Body of pancreas (tissue), 4 donors: ENCODE measurements around the gene SYCN.

Source experiments
- POLR2A ChIP-seq, 3 donors: fragments of 450-650 bp; IDR thresholded peaks; one replicate each; pipeline ENCODE4 v1.6.1; 2016; ENCODE audit warnings: antibody characterized with exemption in 3 of 3, mild to moderate bottlenecking in 2 of 3
- TF ChIP-seq, protein P1 (sequence below), 7 experiments: fragments of 450-650 bp in 4 of 7; fragments of 200-600 bp in 3 of 7; sonication (generic) in 3 of 7; IDR thresholded peaks; one replicate each; pipeline ENCODE4 v1.5.1; 2016 to 2019; ENCODE audit warnings: antibody characterized with exemption in 7 of 7

DNA sequence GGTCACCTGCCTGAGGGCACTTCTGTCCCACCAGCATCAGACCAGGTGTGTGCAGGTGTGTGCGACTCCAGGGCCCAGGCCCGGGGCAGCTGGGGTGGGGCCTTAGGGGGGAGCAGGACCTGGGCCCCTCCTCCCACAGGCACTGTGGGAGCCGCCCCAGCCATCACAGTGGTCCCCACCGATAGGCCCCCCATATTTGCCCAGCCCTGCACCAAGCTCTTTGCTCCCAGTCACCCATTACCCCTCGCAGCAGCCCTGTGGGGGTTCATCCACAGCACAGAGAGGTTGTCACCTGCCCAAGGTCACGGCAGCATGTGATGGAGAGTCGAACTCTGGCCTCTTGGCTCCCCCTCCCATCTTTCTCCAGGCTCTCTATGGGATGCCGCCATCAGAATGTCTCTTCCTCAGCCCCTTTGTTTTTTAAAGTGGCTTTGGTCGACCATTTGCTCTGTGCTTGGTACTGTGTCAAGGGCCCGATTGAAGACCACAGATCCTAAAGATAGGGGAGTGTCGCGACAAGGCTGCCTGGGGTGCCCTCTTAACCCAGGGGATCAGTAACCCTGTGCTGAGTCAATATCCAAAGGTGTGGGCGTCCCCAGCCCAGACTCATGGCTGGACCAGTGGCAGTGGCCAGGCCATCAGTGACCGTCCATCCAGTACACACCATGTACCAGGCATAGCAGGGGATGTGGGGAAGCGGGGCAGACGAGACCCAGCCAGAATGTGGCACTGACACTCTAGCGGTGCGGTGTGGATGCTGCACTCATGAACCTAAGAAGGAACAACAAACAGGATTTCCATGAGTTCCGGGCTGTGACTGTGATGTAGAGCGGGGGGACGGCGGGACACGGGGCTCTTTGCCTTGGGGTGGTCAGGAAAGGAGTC, 35.6 kb downstream of the SYCN start:
- no peak for TF ChIP-seq POLR2A (IDR thresholded peaks at IDR 0.05)
- TF ChIP-seq, protein P1, sequence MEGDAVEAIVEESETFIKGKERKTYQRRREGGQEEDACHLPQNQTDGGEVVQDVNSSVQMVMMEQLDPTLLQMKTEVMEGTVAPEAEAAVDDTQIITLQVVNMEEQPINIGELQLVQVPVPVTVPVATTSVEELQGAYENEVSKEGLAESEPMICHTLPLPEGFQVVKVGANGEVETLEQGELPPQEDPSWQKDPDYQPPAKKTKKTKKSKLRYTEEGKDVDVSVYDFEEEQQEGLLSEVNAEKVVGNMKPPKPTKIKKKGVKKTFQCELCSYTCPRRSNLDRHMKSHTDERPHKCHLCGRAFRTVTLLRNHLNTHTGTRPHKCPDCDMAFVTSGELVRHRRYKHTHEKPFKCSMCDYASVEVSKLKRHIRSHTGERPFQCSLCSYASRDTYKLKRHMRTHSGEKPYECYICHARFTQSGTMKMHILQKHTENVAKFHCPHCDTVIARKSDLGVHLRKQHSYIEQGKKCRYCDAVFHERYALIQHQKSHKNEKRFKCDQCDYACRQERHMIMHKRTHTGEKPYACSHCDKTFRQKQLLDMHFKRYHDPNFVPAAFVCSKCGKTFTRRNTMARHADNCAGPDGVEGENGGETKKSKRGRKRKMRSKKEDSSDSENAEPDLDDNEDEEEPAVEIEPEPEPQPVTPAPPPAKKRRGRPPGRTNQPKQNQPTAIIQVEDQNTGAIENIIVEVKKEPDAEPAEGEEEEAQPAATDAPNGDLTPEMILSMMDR (IDR thresholded peaks at IDR 0.05): no peak
